CD4-positive, alpha-beta T cell (primary cell): ENCODE results near the gene SULF2. TPM values are rescaled to one million over a fixed set of nuclear protein-coding genes. Genes with fewer than 3 reads are reported as not detected.

Source experiments
- ATAC-seq: fragments of 200-7000 bp; cut with Tn5 transposase; one replicate; pipeline ENCODE4 v1.10.0; 2022; ENCODE audit warnings: mild to moderate bottlenecking; ENCODE audit not compliant: poor library complexity
- CTCF ChIA-PET: fragments of 350-600 bp; sonication (Branson Sonifier 250); formaldehyde crosslinking; loops from one replicate; lab custom pipeline; 2021; ENCODE audit warnings: antibody characterized with exemption, inconsistent platforms; lab: Charles Lee
- POLR2A ChIA-PET: fragments of 350-600 bp; sonication (Branson Sonifier 250); formaldehyde crosslinking; loops from one replicate; lab custom pipeline; 2021; ENCODE audit warnings: antibody characterized with exemption, inconsistent platforms; lab: Charles Lee
- DNase-seq, 14 experiments: peaks; one replicate each; pipeline ENCODE4 v3.0.0-alpha.2; 2013 to 2020; ENCODE audit warnings: mixed read lengths in 2 of 14
- H3K27ac ChIP-seq, 2 donors: one replicate each; pipeline versions ENCODE4 v1.5.1 to v1.7.0; 2013; ENCODE audit warnings: low read length in 2 of 2, low read depth in 1 of 2, mild to moderate bottlenecking in 1 of 2
- H3K27me3 ChIP-seq, 2 experiments: 1 replicate in 1 of 2; 2 replicates in 1 of 2; pipeline versions ENCODE4 v1.6.1 to v1.7.0; 2013; ENCODE audit warnings: low read length in 2 of 2, control low read depth in 1 of 2, mild to moderate bottlenecking in 1 of 2, moderate library complexity in 1 of 2; ENCODE audit not compliant: insufficient read depth in 2 of 2, control insufficient read depth in 1 of 2
- H3K36me3 ChIP-seq: one replicate; pipeline ENCODE4 v1.6.1; 2013; ENCODE audit warnings: low read length, control low read depth; ENCODE audit not compliant: insufficient read depth
- H3K4me1 ChIP-seq: one replicate; pipeline ENCODE4 v1.6.1; 2013; ENCODE audit warnings: low read length, control low read depth; ENCODE audit not compliant: insufficient read depth
- H3K4me3 ChIP-seq: one replicate; pipeline ENCODE4 v1.5.1; 2013; ENCODE audit warnings: mild to moderate bottlenecking, low read length, moderate library complexity
- H3K9me3 ChIP-seq, 2 experiments: 1 replicate in 1 of 2; 2 replicates in 1 of 2; pipeline versions ENCODE4 v1.6.1 to v1.7.0; 2013; ENCODE audit warnings: low read length in 2 of 2, mild to moderate bottlenecking in 2 of 2, control low read depth in 1 of 2, moderate library complexity in 1 of 2; ENCODE audit not compliant: control insufficient read depth in 1 of 2, insufficient read depth in 1 of 2
- H3K27ac Mint-ChIP-seq: one replicate; pipeline ENCODE4 v1.8.0; 2020; ENCODE audit warnings: mixed read lengths
- H3K27me3 Mint-ChIP-seq: one replicate; pipeline ENCODE4 v1.8.0; 2021; ENCODE audit warnings: mixed read lengths
- H3K36me3 Mint-ChIP-seq: one replicate; pipeline ENCODE4 v1.8.0; 2021; ENCODE audit warnings: low read depth, mixed read lengths
- H3K4me1 Mint-ChIP-seq: one replicate; pipeline ENCODE4 v1.8.0; 2021; ENCODE audit warnings: low read depth, mixed read lengths
- H3K4me3 Mint-ChIP-seq: one replicate; pipeline ENCODE4 v1.8.0; 2020; ENCODE audit warnings: mild to moderate bottlenecking, mixed read lengths
- H3K9me3 Mint-ChIP-seq: one replicate; pipeline ENCODE4 v1.8.0; 2020; ENCODE audit warnings: mixed read lengths
- intact Hi-C, 2 experiments: fragments of 100-400 bp; cut with DNase I in 1 of 2; cut with micrococcal nuclease in 1 of 2; formaldehyde crosslinking; loops; one replicate each; pipeline versions ENCODE4 v1.15.1 to v1.9.0; 2023 to 2025; cut with DNase I, micrococcal nuclease
- total RNA-seq, 174 experiments: library from RNA in 2 of 174; stranded (reverse) in 2 of 174; gene quantifications; one replicate each; pipeline ENCODE4 v1.2.3 and lab custom pipeline; 2021 to 2026
- TF ChIP-seq, protein P1 (sequence below): fragments of 200-600 bp; IDR thresholded peaks from one replicate; pipeline ENCODE4 v1.8.0; 2022; ENCODE audit warnings: antibody characterized with exemption, mild to moderate bottlenecking

Gene SULF2
- total RNA-seq, 2 experiments from 2014 or later = 1.5 to 2.8 TPM

DNA sequence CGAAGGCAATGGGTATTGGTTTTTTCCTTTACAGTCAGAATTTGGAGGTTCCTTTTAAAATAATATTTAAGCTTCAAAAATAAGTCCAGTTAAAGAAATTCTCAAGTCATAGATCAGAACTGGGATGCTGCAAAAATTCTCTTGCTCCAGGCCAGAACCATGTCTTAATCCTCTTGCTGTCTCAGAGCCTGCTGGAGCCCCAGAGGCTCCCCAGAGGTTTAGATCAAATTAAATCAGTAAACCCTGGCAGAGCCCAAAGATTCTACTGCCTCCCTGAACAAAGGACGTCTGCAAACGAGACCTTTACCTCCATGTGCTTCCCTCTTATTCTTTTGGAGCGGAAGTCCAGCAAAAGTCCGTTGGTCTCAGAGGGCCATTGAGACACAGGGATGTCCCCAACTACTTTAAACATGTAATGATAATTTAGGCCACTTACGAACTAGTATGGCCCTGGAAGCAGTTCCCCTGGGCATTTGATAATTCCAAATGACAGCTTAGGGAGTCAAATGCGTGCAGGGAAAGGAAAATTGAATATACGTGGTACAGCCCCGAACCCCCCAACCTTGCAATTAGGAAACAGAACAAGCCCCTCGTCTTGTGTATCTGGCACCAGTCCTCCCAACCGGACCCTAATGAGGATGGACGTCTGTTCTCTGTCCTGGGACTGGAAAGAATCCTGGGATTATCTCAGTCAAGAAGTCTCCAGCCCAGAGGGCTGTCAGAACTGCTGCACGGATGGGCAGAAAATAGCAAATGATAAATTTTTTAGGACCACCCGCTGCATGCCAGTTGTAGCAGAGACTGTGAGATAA lies 31.5 kb downstream of the SULF2 start:
- TF ChIP-seq, protein P1, sequence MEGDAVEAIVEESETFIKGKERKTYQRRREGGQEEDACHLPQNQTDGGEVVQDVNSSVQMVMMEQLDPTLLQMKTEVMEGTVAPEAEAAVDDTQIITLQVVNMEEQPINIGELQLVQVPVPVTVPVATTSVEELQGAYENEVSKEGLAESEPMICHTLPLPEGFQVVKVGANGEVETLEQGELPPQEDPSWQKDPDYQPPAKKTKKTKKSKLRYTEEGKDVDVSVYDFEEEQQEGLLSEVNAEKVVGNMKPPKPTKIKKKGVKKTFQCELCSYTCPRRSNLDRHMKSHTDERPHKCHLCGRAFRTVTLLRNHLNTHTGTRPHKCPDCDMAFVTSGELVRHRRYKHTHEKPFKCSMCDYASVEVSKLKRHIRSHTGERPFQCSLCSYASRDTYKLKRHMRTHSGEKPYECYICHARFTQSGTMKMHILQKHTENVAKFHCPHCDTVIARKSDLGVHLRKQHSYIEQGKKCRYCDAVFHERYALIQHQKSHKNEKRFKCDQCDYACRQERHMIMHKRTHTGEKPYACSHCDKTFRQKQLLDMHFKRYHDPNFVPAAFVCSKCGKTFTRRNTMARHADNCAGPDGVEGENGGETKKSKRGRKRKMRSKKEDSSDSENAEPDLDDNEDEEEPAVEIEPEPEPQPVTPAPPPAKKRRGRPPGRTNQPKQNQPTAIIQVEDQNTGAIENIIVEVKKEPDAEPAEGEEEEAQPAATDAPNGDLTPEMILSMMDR = no peak
- Mint-ChIP-seq H3K9me3 (no peaks in the 10 kb centered on the region), H3K27ac (no peak overlapping the region), H3K4me1 (peaks cover 6% of the 10 kb centered on the region), H3K27me3 (peaks cover 4% of the 10 kb centered on the region), H3K36me3 (no peaks in the 10 kb centered on the region), H3K4me3 (no peak overlapping the region)
- intact Hi-C loops = no loop called here
- H3K27ac ChIP-seq = no peak overlapping the region
- ATAC-seq (no peak), DNase-seq (no peak)
- H3K4me3 ChIP-seq = no peak overlapping the region
- POLR2A ChIA-PET = no interaction called here
- H3K9me3 ChIP-seq = no peaks in the 10 kb centered on the region
- H3K4me1 ChIP-seq = peaks cover 6% of the 10 kb centered on the region
- H3K36me3 ChIP-seq = no peaks in the 10 kb centered on the region
- no peaks in the 10 kb centered on the region for H3K27me3 ChIP-seq
- CTCF ChIA-PET = no interaction called here

DNA sequence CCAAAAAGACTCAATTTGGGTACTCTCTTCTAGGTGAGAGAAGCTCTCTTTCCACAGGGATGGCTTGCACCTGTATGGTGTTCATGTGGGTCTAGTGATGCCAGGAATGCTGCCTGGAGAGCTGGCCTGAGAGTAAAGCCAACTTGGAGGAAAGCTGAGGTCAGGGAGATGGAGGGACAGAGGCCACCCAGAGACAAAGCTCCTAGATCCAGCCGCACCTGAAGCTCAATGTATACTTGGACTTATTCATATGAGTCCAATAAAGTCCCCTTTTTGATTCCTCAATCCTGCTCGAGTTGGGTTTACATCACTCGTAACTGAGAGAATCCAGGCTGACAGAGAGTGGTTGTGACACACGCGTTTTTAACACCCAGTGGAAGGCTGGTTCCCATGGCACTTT lies 33.8 kb downstream of the SULF2 start:
- H3K4me1 Mint-ChIP-seq = peaks cover 12% of the 10 kb centered on the region
- H3K36me3 Mint-ChIP-seq = no peaks in the 10 kb centered on the region
- Histone ChIP-seq H3K36me3 (no peaks in the 10 kb centered on the region), H3K9me3 (no peaks in the 10 kb centered on the region), H3K27me3 (no peaks in the 10 kb centered on the region), H3K4me3 (no peak overlapping the region), H3K27ac (no peak overlapping the region), H3K4me1 (peaks cover 17% of the 10 kb centered on the region)
- CTCF ChIA-PET = no interaction called here
- no peaks in the 10 kb centered on the region for H3K27me3 Mint-ChIP-seq
- intact Hi-C loops = no loop called here
- H3K27ac Mint-ChIP-seq = no peak overlapping the region
- TF ChIP-seq, protein P1 = no peak
- ATAC-seq = no peak
- no peak for DNase-seq
- H3K4me3 Mint-ChIP-seq = no peak overlapping the region
- no peaks in the 10 kb centered on the region for H3K9me3 Mint-ChIP-seq
- POLR2A ChIA-PET = no interaction called here

DNA sequence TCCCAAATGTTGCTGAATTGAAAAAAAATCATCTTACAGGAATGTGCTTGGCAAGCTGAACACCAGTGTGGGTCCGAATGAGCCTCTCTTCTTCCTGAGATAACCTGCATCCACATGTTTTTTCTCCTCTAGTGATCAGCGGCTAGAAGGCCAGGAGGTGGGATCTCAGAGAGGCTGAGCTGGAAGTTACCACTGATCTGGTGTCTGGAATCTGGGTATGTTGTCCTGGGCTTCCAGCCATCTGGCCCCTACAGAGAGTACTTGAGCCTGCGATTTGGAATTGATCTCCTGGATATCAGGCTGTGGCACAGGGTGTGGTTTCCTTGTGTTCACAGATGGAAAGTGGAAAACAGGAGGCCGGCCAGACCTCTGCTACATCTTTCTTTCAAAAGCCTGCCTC lies 35.9 kb downstream of the SULF2 start:
- no peaks in the 10 kb centered on the region for H3K27me3 Mint-ChIP-seq
- no peak overlapping the region for H3K4me3 ChIP-seq
- H3K4me3 Mint-ChIP-seq = no peak overlapping the region
- ChIA-PET POLR2A (no interaction called here), CTCF (no interaction called here)
- no peak overlapping the region for H3K27ac Mint-ChIP-seq
- no peak for DNase-seq
- H3K27me3 ChIP-seq = no peaks in the 10 kb centered on the region
- H3K27ac ChIP-seq = no peak overlapping the region
- TF ChIP-seq, protein P1 = no peak
- peaks cover 12% of the 10 kb centered on the region for H3K4me1 Mint-ChIP-seq
- H3K36me3 ChIP-seq = no peaks in the 10 kb centered on the region
- ATAC-seq = no peak
- intact Hi-C loops = no loop called here
- peaks cover 17% of the 10 kb centered on the region for H3K4me1 ChIP-seq
- H3K9me3 ChIP-seq = no peaks in the 10 kb centered on the region
- H3K36me3 Mint-ChIP-seq = no peaks in the 10 kb centered on the region
- H3K9me3 Mint-ChIP-seq = no peaks in the 10 kb centered on the region
